Smooth muscle cell (in vitro differentiated cells): ENCODE data around the gene LRRC42. TPM values are rescaled to one million over a fixed set of nuclear protein-coding genes. Genes with fewer than 3 reads are reported as not detected.

Experiments used
- DNase-seq: peaks from one replicate; lab custom pipeline; 2025; ENCODE audit not compliant: unreplicated experiment; lab: John Stamatoyannopoulos, UW
- H2AFZ ChIP-seq: fragments of 200-600 bp; sonication (generic); 2 replicates; pipeline ENCODE4 v1.6.0; 2016; ENCODE audit warnings: antibody characterized with exemption, low read depth, mild to moderate bottlenecking
- H3F3A ChIP-seq: fragments of 200-600 bp; sonication (generic); 2 replicates; pipeline ENCODE4 v1.6.0; 2017; ENCODE audit warnings: antibody characterized with exemption, low read depth
- H3K27ac ChIP-seq: fragments of 200-600 bp; sonication (generic); 2 replicates; pipeline ENCODE4 v1.5.1; 2016; ENCODE audit warnings: low read depth, mild to moderate bottlenecking
- H3K27me3 ChIP-seq: fragments of 200-600 bp; sonication (generic); 2 replicates; pipeline ENCODE4 v1.6.1; 2016; ENCODE audit warnings: low read depth, mild to moderate bottlenecking
- H3K36me3 ChIP-seq: fragments of 200-600 bp; sonication (generic); 2 replicates; pipeline ENCODE4 v1.5.1; 2016; ENCODE audit warnings: low read depth
- H3K4me1 ChIP-seq: fragments of 200-600 bp; sonication (generic); 2 replicates; pipeline ENCODE4 v1.5.1; 2016; ENCODE audit warnings: low read depth
- H3K4me2 ChIP-seq: fragments of 200-600 bp; sonication (generic); 2 replicates; pipeline ENCODE4 v1.6.0; 2016; ENCODE audit warnings: mild to moderate bottlenecking
- H3K4me3 ChIP-seq: fragments of 200-600 bp; sonication (generic); 2 replicates; pipeline ENCODE4 v1.5.1; 2016; ENCODE audit warnings: mild to moderate bottlenecking
- H3K79me2 ChIP-seq: fragments of 200-600 bp; sonication (generic); 2 replicates; pipeline ENCODE4 v1.6.0; 2016; ENCODE audit warnings: low read depth, mild to moderate bottlenecking
- H3K9ac ChIP-seq: fragments of 200-600 bp; sonication (generic); 2 replicates; pipeline ENCODE4 v1.6.0; 2016; ENCODE audit warnings: low read depth
- H3K9me3 ChIP-seq: fragments of 200-600 bp; sonication (generic); replicated peaks from 2 replicates; pipeline ENCODE4 v1.5.1; 2016; ENCODE audit warnings: low read depth
- H4K20me1 ChIP-seq: fragments of 200-600 bp; sonication (generic); 2 replicates; pipeline ENCODE4 v1.6.0; 2016; ENCODE audit warnings: low read depth
- CTCF ChIP-seq: fragments of 200-600 bp; sonication (generic); IDR thresholded peaks from 2 replicates; pipeline ENCODE4 v1.5.1; 2017; ENCODE audit warnings: borderline replicate concordance, mild to moderate bottlenecking, antibody characterized with exemption; ENCODE audit not compliant: insufficient read depth, poor library complexity, severe bottlenecking
- WGBS: methylation state at CpG from one replicate; pipeline ENCODE4 v1.1.7; 2016; ENCODE audit warnings: low lambda C conversion rate; 5-methylcytosine and 5-hydroxymethylcytosine counted together
- polyA plus RNA-seq: library from polyadenylated mRNA; unstranded; fragments of >200 nt; fragmentation: Nextera tagmentation; extraction: Ambion mirVana; gene quantifications from 2 replicates; pipeline ENCODE4 v1.2.1, GENCODE V29; 2016
- total RNA-seq: library from RNA; depleted of rRNA; stranded (reverse); fragments of >200 nt; gene quantifications from 2 replicates; pipeline ENCODE4 v1.2.3, GENCODE V29; 2014

Gene LRRC42
- total and polyA plus RNA-seq, 2 experiments from 2014 or later, result 36.5 to 37.0 TPM

- Histone ChIP-seq H3K4me3 (no peak overlapping the region), H3K79me2 (peaks cover 65% of the 10 kb centered on the region), H3K4me2 (no peak overlapping the region), H3K9me3 (no peaks in the 10 kb centered on the region), H3K27ac (no peak overlapping the region), H4K20me1 (peaks cover 52% of the 10 kb centered on the region), H2AFZ (no peak overlapping the region), H3K4me1 (peaks cover 9% of the 10 kb centered on the region), H3K36me3 (peaks cover 6% of the 10 kb centered on the region), H3K9ac (no peak overlapping the region), H3K27me3 (no peaks in the 10 kb centered on the region), H3F3A (no peaks in the 10 kb centered on the region)
- WGBS, result 96% methylated on average over 4 of the region's 4 CpGs
- no peak for DNase-seq
- peak; percentile 58 for TF ChIP-seq CTCF
Measured at GRCh38 chr1:53949023-53949990, 3.2 kb downstream of the LRRC42 start.

- Histone ChIP-seq H3K4me1 (peaks cover 16% of the 10 kb centered on the region), H3K79me2 (peaks cover 63% of the 10 kb centered on the region), H3K9me3 (no peaks in the 10 kb centered on the region), H3K27ac (no peak overlapping the region), H3K4me2 (no peak overlapping the region), H3K27me3 (no peaks in the 10 kb centered on the region), H3K9ac (no peak overlapping the region), H3K36me3 (peaks cover 6% of the 10 kb centered on the region), H2AFZ (no peak overlapping the region), H3K4me3 (no peak overlapping the region), H3F3A (peaks cover 4% of the 10 kb centered on the region), H4K20me1 (peaks cover 60% of the 10 kb centered on the region)
- DNase-seq, result no peak
- no peak for TF ChIP-seq CTCF
- 96% methylated on average over 5 of the region's 5 CpGs for WGBS
Measured at GRCh38 chr1:53951697-53952096, 5.5 kb downstream of the LRRC42 start.

- H3K4me3 ChIP-seq, result no peak overlapping the region
- peaks cover 6% of the 10 kb centered on the region for H3K36me3 ChIP-seq
- no peak for DNase-seq
- no peak overlapping the region for H3K9ac ChIP-seq
- no peak overlapping the region for H3K4me2 ChIP-seq
- H2AFZ ChIP-seq, result no peak overlapping the region
- peaks cover 4% of the 10 kb centered on the region for H3F3A ChIP-seq
- peaks cover 39% of the 10 kb centered on the region for H3K79me2 ChIP-seq
- H4K20me1 ChIP-seq, result peaks cover 56% of the 10 kb centered on the region
- WGBS, result 92% methylated on average over 2 of the region's 2 CpGs
- H3K27me3 ChIP-seq, result no peaks in the 10 kb centered on the region
- no peak for TF ChIP-seq CTCF
- peaks cover 16% of the 10 kb centered on the region for H3K4me1 ChIP-seq
- H3K27ac ChIP-seq, result no peak overlapping the region
- no peaks in the 10 kb centered on the region for H3K9me3 ChIP-seq
Measured at GRCh38 chr1:53954128-53954527, 8.0 kb downstream of the LRRC42 start.
